Adrenal gland (tissue), 5 donors: Measurements from ENCODE around the gene DNAH2.

ENCODE experiments used
- POLR2A ChIP-seq, 2 donors: fragments of 450-650 bp; IDR thresholded peaks; one replicate each; pipeline ENCODE4 v1.6.1; 2017; ENCODE audit warnings: antibody characterized with exemption in 2 of 2, mild to moderate bottlenecking in 2 of 2, moderate library complexity in 1 of 2
- TF ChIP-seq, protein P1 (sequence below), 6 experiments: fragments of 450-650 bp in 4 of 6; fragments of 200-600 bp in 2 of 6; sonication (generic) in 1 of 6; IDR thresholded peaks; 1 replicate in 5 of 6; 2 replicates in 1 of 6; pipeline versions ENCODE4 v1.5.1 to v1.8.0; 2016 to 2021; ENCODE audit warnings: antibody characterized with exemption in 6 of 6, mild to moderate bottlenecking in 2 of 6, moderate library complexity in 1 of 6
- donor health status: DM: no; HTN: no; CAD: no.

DNA sequence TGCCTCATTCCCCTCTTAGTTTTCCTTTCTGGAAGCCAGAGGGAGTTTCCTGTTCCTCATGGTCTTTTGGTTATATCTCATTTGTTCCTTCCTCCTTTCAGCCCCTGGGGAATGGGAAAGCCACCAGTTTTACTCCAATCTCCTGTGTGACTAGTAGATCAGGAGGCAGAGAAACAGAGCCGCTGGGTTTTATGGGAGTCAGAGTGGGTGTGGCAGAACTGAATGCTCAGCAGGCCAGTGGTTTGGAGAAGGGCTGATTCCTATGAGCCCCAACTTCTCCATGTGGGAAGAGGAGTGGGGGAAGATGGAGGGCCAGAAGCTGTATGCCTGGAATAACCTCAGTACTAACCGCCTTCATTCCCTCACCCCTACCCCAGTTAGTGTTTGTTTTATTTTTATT lies 4.1 kb downstream of the DNAH2 start:
- TF ChIP-seq, protein P1, sequence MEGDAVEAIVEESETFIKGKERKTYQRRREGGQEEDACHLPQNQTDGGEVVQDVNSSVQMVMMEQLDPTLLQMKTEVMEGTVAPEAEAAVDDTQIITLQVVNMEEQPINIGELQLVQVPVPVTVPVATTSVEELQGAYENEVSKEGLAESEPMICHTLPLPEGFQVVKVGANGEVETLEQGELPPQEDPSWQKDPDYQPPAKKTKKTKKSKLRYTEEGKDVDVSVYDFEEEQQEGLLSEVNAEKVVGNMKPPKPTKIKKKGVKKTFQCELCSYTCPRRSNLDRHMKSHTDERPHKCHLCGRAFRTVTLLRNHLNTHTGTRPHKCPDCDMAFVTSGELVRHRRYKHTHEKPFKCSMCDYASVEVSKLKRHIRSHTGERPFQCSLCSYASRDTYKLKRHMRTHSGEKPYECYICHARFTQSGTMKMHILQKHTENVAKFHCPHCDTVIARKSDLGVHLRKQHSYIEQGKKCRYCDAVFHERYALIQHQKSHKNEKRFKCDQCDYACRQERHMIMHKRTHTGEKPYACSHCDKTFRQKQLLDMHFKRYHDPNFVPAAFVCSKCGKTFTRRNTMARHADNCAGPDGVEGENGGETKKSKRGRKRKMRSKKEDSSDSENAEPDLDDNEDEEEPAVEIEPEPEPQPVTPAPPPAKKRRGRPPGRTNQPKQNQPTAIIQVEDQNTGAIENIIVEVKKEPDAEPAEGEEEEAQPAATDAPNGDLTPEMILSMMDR (IDR thresholded peaks at IDR 0.05) = no peak
- no peak for TF ChIP-seq POLR2A (IDR thresholded peaks at IDR 0.05)
